Aortic smooth muscle cell (primary cell): ENCODE results near the gene KCNA1. TPM values are rescaled to one million over a fixed set of nuclear protein-coding genes. Genes with fewer than 3 reads are reported as not detected.

Source experiments
- total RNA-seq: library from RNA; depleted of rRNA; stranded (reverse); fragments of >200 nt; gene quantifications from 2 replicates; pipeline ENCODE4 v1.2.3, GENCODE V29; 2014

KCNA1 gene
- not detected in 2 replicates for total RNA-seq

GRCh38 chr12:4909734-4910501 lies at the start of gene KCNA1:
KCNA1 (plus strand) TSS chr12:4909905; CDS start chr12:4911379, 1,474 bp downstream.

Other genes starting within 250 kb of the KCNA1 start
- under 0.01 TPM in 1 of 2 replicates, not detected in the other for gene GALNT8, start 189.5 kb upstream of the KCNA1 start, total RNA-seq
- not detected in 2 replicates for gene KCNA5, start 134.0 kb downstream of the KCNA1 start, total RNA-seq